Metanephros (tissue), 1 donor: ENCODE results near the gene AGO4. TPM values are rescaled to one million over a fixed set of nuclear protein-coding genes. Genes with fewer than 3 reads are reported as not detected.

Source experiments
- total RNA-seq: library from RNA; depleted of rRNA; stranded (reverse); fragments of >200 nt; gene quantifications from one replicate; pipeline ENCODE4 v1.2.3, GENCODE V29; 2014

AGO4 gene
- 30.5 TPM for total RNA-seq

DNA sequence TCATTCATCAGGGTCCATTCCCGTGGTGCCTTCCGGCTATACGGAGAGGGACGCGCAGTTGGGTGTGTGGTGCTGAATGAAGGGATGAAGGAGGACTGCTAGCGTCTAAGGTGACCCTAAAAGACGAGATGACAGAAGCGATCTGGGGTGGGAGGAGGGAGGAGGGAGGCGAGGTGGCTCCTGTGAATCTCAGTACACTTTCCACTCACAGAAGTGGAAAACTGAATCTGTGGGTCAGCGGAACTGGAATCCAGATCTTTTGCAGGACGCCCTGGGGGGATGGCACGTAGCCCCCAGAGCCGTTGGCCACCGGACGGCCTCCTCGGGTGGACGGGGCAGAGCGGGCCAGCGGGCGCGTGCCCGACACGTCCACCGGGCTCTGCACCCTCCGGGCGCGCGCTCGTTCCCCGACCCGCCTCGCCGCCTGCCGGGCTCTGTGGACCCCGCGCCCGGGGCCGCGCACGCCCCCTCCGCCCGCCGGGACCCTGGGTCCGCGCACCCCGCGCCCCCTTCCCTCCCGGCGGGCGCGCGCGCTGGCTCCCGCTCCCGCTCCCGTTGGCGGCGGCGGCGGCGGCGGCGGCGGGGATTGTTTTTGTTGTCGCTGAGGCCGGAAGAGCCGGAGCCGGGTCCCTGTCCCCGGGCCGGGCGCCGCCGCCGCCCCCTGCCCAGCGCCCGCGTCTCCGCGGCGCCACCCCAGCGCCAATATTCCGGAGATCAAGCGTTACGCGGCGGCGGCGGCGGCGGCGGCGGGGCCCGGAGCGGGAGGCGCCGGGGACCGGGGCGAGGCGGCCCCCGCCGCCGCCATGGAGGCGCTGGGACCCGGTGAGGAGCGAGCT, at the start of gene AGO4:
TSS of gene AGO4 (plus strand) at position 403 of the 836 bp plus-strand sequence. CDS start at position 804, 401 bp downstream.

DNA sequence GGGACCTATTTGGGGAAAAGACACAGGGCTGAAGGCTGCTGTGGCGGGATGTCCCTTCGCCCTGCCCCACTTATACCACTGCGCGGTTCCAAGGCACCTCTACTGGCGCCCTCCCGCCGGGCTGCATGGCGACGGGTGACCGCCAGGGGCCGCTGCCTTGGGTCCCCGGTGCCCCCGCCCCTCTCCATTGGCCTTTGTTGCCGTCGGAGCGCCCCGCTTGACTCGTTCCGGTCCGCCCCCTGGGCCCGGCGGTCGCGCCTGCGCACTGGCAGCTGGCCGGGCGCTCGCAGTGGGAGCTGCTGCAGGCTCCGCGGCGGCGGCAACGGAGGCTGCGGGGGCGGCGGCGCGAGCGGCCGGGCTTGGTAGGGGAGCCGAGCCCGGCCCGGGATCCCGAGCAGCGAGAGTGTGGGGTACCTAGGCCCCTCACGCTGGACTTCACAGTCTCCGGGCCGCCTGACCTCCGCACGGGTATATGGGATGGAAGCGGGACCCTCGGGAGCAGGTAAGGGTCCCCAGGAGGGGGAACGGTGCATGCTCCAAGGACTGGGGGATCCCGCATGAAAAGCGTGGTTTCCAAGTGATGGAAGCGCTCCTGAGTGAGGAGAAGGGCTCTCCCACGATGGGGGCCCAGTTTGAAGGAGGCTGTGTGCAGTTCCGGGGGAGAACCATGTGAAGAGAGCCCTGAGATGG, 75.3 kb downstream of the AGO4 start, which contains the start of gene AGO1:
TSS of gene AGO1 (plus strand) at position 265 of the 690 bp plus-strand sequence. CDS start at position 478, 213 bp downstream.

Other genes with a start within 250 kb of the AGO4 start
- 0.82 TPM for gene TFAP2E, start 234.7 kb upstream of the AGO4 start, total RNA-seq
- 28.9 TPM for gene PSMB2, start 166.5 kb upstream of the AGO4 start, total RNA-seq
- 5.8 TPM for gene C1orf216, start 89.1 kb upstream of the AGO4 start, total RNA-seq
- 5.1 TPM for gene CLSPN, start 38.0 kb upstream of the AGO4 start, total RNA-seq
- gene AGO1, start 75.2 kb downstream of the AGO4 start, total RNA-seq, result 19.0 TPM
- gene AGO3, start 123.1 kb downstream of the AGO4 start, total RNA-seq, result 33.2 TPM